Measurements from ENCODE around the gene PNKD. TPM values are rescaled to one million over a fixed set of nuclear protein-coding genes. Genes with fewer than 3 reads are reported as not detected.

The PNKD gene
- total and polyA plus RNA-seq, 10 of the 15 experiments (the other 5 are each of a cell fraction or from before 2014, with no cell fraction given): 27.2 to 106 (median 61.3) TPM

DNA sequence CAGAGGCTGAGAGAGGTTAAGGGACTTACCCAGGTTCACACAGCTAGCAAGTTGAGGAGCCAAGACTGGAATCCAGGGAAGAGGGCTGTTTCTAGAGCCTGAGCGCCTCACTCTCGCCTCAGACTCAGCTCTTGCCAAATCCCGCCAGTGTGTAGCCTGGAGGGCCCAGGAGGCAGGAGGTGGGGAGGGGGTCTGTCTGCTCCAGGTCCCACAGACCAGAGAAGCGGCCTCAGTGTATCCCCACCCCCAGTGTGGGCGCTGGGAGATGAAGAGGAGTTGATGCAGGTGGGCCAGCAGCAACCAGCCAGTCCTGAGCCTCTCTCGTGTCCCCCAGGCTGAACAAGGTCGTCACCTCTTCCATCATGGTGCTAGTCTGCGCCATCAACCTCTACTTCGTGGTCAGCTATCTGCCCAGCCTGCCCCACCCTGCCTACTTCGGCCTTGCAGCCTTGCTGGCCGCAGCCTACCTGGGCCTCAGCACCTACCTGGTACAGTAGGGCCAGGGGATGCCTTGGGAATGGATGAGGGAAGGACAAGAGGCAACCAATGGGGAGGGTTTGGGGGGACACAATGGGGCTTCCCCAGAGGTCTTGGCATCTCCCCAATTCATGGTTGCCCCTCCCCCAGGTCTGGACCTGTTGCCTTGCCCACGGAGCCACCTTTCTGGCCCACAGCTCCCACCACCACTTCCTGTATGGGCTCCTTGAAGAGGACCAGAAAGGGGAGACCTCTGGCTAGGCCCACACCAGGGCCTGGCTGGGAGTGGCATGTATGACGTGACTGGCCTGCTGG lies 124.2 kb downstream of the PNKD start:
- Histone ChIP-seq H3K4me1 (ENCODE audit: control insufficient read depth, insufficient read depth, low read length) (peaks cover 27% of the 10 kb centered on the region), H3K27me3 (replicated peaks in 1 of 2; ENCODE audit: control insufficient read depth in 2 of 2, insufficient read depth in 2 of 2, low read length in 1 of 2) (no peaks in the 10 kb centered on the region), H3K9ac (ENCODE audit: control insufficient read depth, insufficient read depth, low read length) (no peak overlapping the region), H3K4me3 (no peak overlapping the region), H2AFZ (ENCODE audit: control insufficient read depth, low read depth, low read length) (no peak overlapping the region), H3K27ac (ENCODE audit: control insufficient read depth, insufficient read depth) (no peak overlapping the region), H3K36me3 (ENCODE audit: control insufficient read depth in 2 of 2, insufficient read depth in 2 of 2, low read length in 1 of 2) (no peaks in the 10 kb centered on the region), H3K4me2 (ENCODE audit: control insufficient read depth, insufficient read depth) (no peak overlapping the region), H3K9me3 (replicated peaks; ENCODE audit: control insufficient read depth, insufficient read depth, low read length) (no peaks in the 10 kb centered on the region), H4K20me1 (ENCODE audit: control insufficient read depth, insufficient read depth) (no peaks in the 10 kb centered on the region), H3K79me2 (ENCODE audit: control insufficient read depth, insufficient read depth, low read length) (peaks cover 26% of the 10 kb centered on the region)
- intact Hi-C loops (cut with micrococcal nuclease; ENCODE audit: unreplicated experiment): loop anchor here (5.0 kb wide), 3 partner anchors 37 to 263 kb away; partner anchors contain the start of genes ARPC2, BCS1L, CATIP and ZNF142
- no TSS peak for BruUV-seq (replicated peaks)
- FAIRE-seq: no peak
- ChIA-PET RAD21 (ENCODE audit: unreplicated experiment) (interaction anchor here (0.6 to 2.5 kb wide), 20 partner anchors 10 to 178 kb away, joined by 3 to 8 read pairs (median 3); partner anchors contain the start of genes AAMP, ARPC2 and PNKD), SMC1A (ENCODE audit: uncharacterized antibody, unreplicated experiment) (interaction anchor here (0.8 to 2.3 kb wide), 11 partner anchors 36 to 122 kb away, joined by 3 to 18 read pairs (median 4); partner anchors contain the start of genes CATIP and TMBIM1), POLR2A (interaction anchor here (0.6 to 2.1 kb wide), 8 partner anchors 10 to 178 kb away, joined by 3 to 8 read pairs (median 3); partner anchors contain the start of genes AAMP and PNKD), CTCF (interaction anchor here (0.6 to 4.9 kb wide), 19 partner anchors 10 to 482 kb away, joined by 3 to 34 read pairs (median 4); partner anchors contain the start of genes AAMP, PNKD and TMBIM1)
- ATAC-seq: no peak
- WGBS (ENCODE audit: insufficient coverage, insufficient replicate concordance, low lambda C conversion rate, missing lambda C conversion rate): 81% methylated on average over 13 of the region's 13 CpGs
- no peak for DNase-seq (ENCODE audit: low read depth, low spot score)
- in situ Hi-C loops (cut with MboI): loop anchor here (25.0 kb wide), 1 partner anchor 107 kb away; the partner anchor contains the start of gene TMBIM1
- TF ChIP-seq PML (IDR thresholded peaks at IDR 0.05; ENCODE audit: low read length) (no peak), CBX3 (IDR thresholded peaks at IDR 0.05; ENCODE audit: borderline replicate concordance, low read depth) (no peak), RBBP5 (conservative IDR thresholded peaks at IDR 0.05) (no peak), EED (IDR thresholded peaks at IDR 0.05; ENCODE audit: low read depth) (no peak), CEBPB (IDR thresholded peaks at IDR 0.05; ENCODE audit: borderline replicate concordance in 1 of 2, low read depth in 2 of 2, low read length in 2 of 2) (no peak), HDAC2 (IDR thresholded peaks at IDR 0.05) (no peak), CBX5 (IDR thresholded peaks at IDR 0.05; ENCODE audit: low read depth) (no peak), ZNF622 (IDR thresholded peaks at IDR 0.05) (no peak), MEF2A (IDR thresholded peaks at IDR 0.05; ENCODE audit: insufficient read depth, low read depth, low read length) (no peak), FOXK2 (IDR thresholded peaks at IDR 0.05) (no peak)
- TF ChIP-seq, protein P1, sequence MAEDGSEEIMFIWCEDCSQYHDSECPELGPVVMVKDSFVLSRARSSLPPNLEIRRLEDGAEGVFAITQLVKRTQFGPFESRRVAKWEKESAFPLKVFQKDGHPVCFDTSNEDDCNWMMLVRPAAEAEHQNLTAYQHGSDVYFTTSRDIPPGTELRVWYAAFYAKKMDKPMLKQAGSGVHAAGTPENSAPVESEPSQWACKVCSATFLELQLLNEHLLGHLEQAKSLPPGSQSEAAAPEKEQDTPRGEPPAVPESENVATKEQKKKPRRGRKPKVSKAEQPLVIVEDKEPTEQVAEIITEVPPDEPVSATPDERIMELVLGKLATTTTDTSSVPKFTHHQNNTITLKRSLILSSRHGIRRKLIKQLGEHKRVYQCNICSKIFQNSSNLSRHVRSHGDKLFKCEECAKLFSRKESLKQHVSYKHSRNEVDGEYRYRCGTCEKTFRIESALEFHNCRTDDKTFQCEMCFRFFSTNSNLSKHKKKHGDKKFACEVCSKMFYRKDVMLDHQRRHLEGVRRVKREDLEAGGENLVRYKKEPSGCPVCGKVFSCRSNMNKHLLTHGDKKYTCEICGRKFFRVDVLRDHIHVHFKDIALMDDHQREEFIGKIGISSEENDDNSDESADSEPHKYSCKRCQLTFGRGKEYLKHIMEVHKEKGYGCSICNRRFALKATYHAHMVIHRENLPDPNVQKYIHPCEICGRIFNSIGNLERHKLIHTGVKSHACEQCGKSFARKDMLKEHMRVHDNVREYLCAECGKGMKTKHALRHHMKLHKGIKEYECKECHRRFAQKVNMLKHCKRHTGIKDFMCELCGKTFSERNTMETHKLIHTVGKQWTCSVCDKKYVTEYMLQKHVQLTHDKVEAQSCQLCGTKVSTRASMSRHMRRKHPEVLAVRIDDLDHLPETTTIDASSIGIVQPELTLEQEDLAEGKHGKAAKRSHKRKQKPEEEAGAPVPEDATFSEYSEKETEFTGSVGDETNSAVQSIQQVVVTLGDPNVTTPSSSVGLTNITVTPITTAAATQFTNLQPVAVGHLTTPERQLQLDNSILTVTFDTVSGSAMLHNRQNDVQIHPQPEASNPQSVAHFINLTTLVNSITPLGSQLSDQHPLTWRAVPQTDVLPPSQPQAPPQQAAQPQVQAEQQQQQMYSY (CRISPR knock-in tag; IDR thresholded peaks at IDR 0.05): no peak
- TF ChIP-seq, protein P2, sequence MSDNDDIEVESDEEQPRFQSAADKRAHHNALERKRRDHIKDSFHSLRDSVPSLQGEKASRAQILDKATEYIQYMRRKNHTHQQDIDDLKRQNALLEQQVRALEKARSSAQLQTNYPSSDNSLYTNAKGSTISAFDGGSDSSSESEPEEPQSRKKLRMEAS (IDR thresholded peaks at IDR 0.05; ENCODE audit: low read depth, low read length): no peak
- TF ChIP-seq, protein P3, sequence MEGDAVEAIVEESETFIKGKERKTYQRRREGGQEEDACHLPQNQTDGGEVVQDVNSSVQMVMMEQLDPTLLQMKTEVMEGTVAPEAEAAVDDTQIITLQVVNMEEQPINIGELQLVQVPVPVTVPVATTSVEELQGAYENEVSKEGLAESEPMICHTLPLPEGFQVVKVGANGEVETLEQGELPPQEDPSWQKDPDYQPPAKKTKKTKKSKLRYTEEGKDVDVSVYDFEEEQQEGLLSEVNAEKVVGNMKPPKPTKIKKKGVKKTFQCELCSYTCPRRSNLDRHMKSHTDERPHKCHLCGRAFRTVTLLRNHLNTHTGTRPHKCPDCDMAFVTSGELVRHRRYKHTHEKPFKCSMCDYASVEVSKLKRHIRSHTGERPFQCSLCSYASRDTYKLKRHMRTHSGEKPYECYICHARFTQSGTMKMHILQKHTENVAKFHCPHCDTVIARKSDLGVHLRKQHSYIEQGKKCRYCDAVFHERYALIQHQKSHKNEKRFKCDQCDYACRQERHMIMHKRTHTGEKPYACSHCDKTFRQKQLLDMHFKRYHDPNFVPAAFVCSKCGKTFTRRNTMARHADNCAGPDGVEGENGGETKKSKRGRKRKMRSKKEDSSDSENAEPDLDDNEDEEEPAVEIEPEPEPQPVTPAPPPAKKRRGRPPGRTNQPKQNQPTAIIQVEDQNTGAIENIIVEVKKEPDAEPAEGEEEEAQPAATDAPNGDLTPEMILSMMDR (IDR thresholded peaks at IDR 0.05 in 2 of 3, conservative IDR thresholded peaks at IDR 0.05 in 1 of 3; ENCODE audit: control insufficient read depth in 2 of 3, extremely low read depth in 1 of 3, insufficient read depth in 1 of 3, low read depth in 3 of 3, low read length in 3 of 3): no peak
- TF ChIP-seq, protein P4, sequence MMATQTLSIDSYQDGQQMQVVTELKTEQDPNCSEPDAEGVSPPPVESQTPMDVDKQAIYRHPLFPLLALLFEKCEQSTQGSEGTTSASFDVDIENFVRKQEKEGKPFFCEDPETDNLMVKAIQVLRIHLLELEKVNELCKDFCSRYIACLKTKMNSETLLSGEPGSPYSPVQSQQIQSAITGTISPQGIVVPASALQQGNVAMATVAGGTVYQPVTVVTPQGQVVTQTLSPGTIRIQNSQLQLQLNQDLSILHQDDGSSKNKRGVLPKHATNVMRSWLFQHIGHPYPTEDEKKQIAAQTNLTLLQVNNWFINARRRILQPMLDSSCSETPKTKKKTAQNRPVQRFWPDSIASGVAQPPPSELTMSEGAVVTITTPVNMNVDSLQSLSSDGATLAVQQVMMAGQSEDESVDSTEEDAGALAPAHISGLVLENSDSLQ (IDR thresholded peaks at IDR 0.05): no peak
